ENCODE data around the gene LAMB1. TPM values are rescaled to one million over a fixed set of nuclear protein-coding genes. Genes with fewer than 3 reads are reported as not detected.

The LAMB1 gene
- total RNA-seq, 2 donors from 2014 or later, result not detected

GRCh38 chr7:108010377-108010776, 7.4 kb upstream of the LAMB1 start:
- H3K27me3 Mint-ChIP-seq, result peaks cover 29% of the 10 kb centered on the region
- no peak overlapping the region for H3K27ac Mint-ChIP-seq
- H3K9me3 Mint-ChIP-seq, result no peaks in the 10 kb centered on the region
- ATAC-seq (replicated peaks), result no peak
- no peaks in the 10 kb centered on the region for H3K4me1 Mint-ChIP-seq
- no peak overlapping the region for H3K4me3 Mint-ChIP-seq
- no peaks in the 10 kb centered on the region for H3K36me3 Mint-ChIP-seq (ENCODE audit: low read depth)

- Mint-ChIP-seq H3K4me1 (no peaks in the 10 kb centered on the region), H3K36me3 (ENCODE audit: low read depth) (no peaks in the 10 kb centered on the region), H3K9me3 (no peaks in the 10 kb centered on the region), H3K27ac (no peak overlapping the region), H3K27me3 (peaks cover 34% of the 10 kb centered on the region), H3K4me3 (no peak overlapping the region)
- no peak for ATAC-seq (replicated peaks)
Observed at GRCh38 chr7:108009873-108010272, 6.9 kb upstream of the LAMB1 start.

- peaks cover 41% of the 10 kb centered on the region for H3K27me3 Mint-ChIP-seq
- no peak overlapping the region for H3K27ac Mint-ChIP-seq
- no peaks in the 10 kb centered on the region for H3K36me3 Mint-ChIP-seq (ENCODE audit: low read depth)
- H3K4me3 Mint-ChIP-seq, result no peak overlapping the region
- ATAC-seq (replicated peaks), result no peak
- peaks cover 4% of the 10 kb centered on the region for H3K4me1 Mint-ChIP-seq
- no peaks in the 10 kb centered on the region for H3K9me3 Mint-ChIP-seq
Observed at GRCh38 chr7:108008827-108009226, 5.9 kb upstream of the LAMB1 start.

DNA sequence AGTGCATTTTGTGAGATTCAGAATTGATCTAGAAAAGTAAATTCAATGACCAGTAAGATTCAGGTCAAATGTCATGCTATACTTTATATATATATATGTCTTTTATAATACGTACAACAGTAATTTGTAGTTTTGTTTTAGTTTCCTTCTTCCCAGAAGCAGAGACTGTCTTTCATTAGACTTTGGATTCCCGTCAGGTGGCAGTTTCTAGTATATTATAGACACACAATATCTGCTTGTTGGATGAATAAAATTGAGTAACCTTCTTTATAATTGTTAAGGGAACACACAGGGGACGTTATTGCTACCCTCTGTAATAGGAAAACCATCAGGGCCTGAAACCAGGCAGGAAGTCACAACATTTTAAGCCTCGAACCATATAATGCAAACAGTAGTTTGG, 5.3 kb upstream of the LAMB1 start:
- H3K27me3 Mint-ChIP-seq, result peaks cover 44% of the 10 kb centered on the region
- no peak for ATAC-seq (replicated peaks)
- no peaks in the 10 kb centered on the region for H3K9me3 Mint-ChIP-seq
- H3K36me3 Mint-ChIP-seq (ENCODE audit: low read depth), result no peaks in the 10 kb centered on the region
- H3K27ac Mint-ChIP-seq, result no peak overlapping the region
- peaks cover 5% of the 10 kb centered on the region for H3K4me1 Mint-ChIP-seq
- H3K4me3 Mint-ChIP-seq, result no peak overlapping the region

GRCh38 chr7:108007762-108008161, 4.8 kb upstream of the LAMB1 start:
- Mint-ChIP-seq H3K27ac (no peak overlapping the region), H3K9me3 (no peaks in the 10 kb centered on the region), H3K4me3 (no peak overlapping the region), H3K4me1 (peaks cover 5% of the 10 kb centered on the region), H3K36me3 (ENCODE audit: low read depth) (no peaks in the 10 kb centered on the region), H3K27me3 (peaks cover 46% of the 10 kb centered on the region)
- ATAC-seq (replicated peaks), result no peak

GRCh38 chr7:108007261-108007660, 4.3 kb upstream of the LAMB1 start:
- no peak for ATAC-seq (replicated peaks)
- Mint-ChIP-seq H3K27ac (no peak overlapping the region), H3K27me3 (peaks cover 48% of the 10 kb centered on the region), H3K9me3 (no peaks in the 10 kb centered on the region), H3K4me1 (peaks cover 5% of the 10 kb centered on the region), H3K4me3 (no peak overlapping the region), H3K36me3 (ENCODE audit: low read depth) (no peaks in the 10 kb centered on the region)

DNA sequence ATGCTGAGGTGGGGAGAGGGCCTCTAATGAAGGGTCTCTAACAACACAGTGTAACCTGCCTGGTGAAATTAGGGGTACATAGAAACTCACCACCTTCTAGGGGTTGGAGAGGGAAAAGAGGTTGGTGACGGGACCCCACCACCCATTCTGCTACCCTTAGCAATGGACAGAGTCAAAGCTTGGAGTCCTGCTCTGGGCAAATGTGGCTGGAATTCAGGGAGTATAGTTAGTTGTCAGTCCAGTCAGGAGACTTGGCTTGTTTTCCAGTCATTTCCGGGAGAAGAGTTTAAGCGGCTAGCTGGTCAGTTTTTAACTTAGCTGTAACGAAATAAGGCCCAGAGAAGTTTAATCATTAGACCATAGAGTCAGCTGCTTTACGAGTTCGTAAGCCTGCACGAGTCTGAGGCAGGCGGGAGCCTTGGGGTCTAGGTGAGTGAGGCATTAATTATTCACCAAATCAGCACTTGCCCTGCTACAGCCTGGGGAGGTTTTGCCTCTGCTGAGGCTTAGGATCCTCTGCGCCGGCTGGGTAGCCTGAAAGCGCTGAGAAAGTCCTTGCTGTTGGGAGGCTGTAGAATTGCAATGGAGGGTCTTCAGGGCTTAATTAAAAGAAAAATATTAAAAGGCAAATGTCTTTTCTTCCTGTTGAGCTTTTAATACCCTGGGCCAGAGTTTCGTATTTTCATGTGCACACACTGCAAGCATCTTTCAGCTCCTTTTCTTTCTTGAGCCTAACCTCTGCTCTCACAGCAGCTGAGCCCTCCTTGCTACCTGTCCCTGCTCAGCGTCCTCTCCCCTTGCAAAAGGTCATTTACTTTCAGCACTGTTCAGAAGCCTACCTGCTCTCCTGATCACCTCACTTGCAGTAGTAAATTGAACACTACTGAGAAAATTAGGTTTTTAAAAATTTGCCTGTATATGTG, 1.5 kb upstream of the LAMB1 start:
- Mint-ChIP-seq H3K9me3 (no peaks in the 10 kb centered on the region), H3K4me1 (peaks cover 5% of the 10 kb centered on the region), H3K4me3 (peak overlapping the region; percentile 54), H3K27ac (no peak overlapping the region), H3K36me3 (ENCODE audit: low read depth) (no peaks in the 10 kb centered on the region), H3K27me3 (peaks cover 53% of the 10 kb centered on the region)
- ATAC-seq (replicated peaks), result no peak

GRCh38 chr7:108003599-108003935, 606 bp upstream of the LAMB1 start:
- Mint-ChIP-seq H3K4me1 (peaks cover 5% of the 10 kb centered on the region), H3K9me3 (no peaks in the 10 kb centered on the region), H3K27ac (no peak overlapping the region), H3K27me3 (peaks cover 51% of the 10 kb centered on the region), H3K36me3 (ENCODE audit: low read depth) (no peaks in the 10 kb centered on the region), H3K4me3 (peak overlapping the region; percentile 54)
- ATAC-seq (replicated peaks), result no peak

GRCh38 chr7:108001764-108002725, 916 bp downstream of the LAMB1 start:
- Mint-ChIP-seq H3K4me1 (peaks cover 5% of the 10 kb centered on the region), H3K27ac (no peak overlapping the region), H3K27me3 (peaks cover 46% of the 10 kb centered on the region), H3K36me3 (ENCODE audit: low read depth) (no peaks in the 10 kb centered on the region), H3K4me3 (peak overlapping the region; percentile 74), H3K9me3 (no peaks in the 10 kb centered on the region)
- ATAC-seq (replicated peaks), result no peak

DNA sequence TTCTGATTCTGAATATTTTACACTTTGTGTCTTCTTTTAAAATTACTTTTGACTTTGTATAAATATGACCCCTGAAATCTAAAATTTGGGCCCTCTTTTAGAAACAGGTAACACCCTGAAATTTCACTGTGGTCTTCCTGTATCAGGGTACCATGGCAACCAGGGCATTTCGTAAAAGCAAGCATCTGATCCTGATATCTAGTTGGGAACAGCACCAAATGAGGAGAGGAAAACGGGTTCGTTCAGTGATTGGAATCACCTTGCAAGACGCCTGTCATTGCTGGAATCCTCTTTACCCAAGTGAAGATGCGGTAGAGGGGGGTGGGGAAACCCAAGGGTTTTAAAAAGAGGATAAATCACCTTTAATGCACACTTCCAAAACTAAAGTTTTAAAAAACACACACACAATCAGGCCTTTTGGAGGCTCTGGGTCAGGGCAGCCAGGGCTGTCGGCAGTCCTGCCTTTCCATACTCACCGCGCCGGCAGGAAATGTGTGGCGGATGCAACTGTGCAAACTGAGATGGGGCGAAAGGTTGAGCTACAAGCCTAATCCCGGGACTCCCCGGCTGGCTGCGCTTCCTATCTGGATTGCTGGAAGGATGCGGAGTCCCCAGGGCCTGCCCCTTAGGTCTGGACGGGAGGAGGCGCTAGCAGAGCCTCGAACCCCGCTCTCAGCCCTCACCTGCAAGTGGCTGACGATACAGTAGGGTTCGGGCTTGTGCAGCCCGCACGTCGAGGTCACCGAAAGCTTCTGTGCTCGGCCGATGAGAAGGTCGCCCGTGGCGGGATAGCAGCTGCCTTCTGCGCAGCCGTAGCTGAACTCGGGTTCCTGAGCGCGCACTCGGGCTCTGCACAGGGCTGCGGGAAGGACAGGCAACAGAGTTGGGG, 1.8 kb downstream of the LAMB1 start:
- Mint-ChIP-seq H3K27me3 (peaks cover 37% of the 10 kb centered on the region), H3K4me1 (peaks cover 5% of the 10 kb centered on the region), H3K27ac (no peak overlapping the region), H3K9me3 (no peaks in the 10 kb centered on the region), H3K4me3 (peak overlapping the region; percentile 74), H3K36me3 (ENCODE audit: low read depth) (no peaks in the 10 kb centered on the region)
- no peak for ATAC-seq (replicated peaks)

- no peaks in the 10 kb centered on the region for H3K36me3 Mint-ChIP-seq (ENCODE audit: low read depth)
- H3K4me1 Mint-ChIP-seq, result peaks cover 5% of the 10 kb centered on the region
- H3K27ac Mint-ChIP-seq, result no peak overlapping the region
- no peak overlapping the region for H3K4me3 Mint-ChIP-seq
- ATAC-seq (replicated peaks), result no peak
- no peaks in the 10 kb centered on the region for H3K9me3 Mint-ChIP-seq
- H3K27me3 Mint-ChIP-seq, result peaks cover 36% of the 10 kb centered on the region
Observed at GRCh38 chr7:107999779-108000560, 3.0 kb downstream of the LAMB1 start.

DNA sequence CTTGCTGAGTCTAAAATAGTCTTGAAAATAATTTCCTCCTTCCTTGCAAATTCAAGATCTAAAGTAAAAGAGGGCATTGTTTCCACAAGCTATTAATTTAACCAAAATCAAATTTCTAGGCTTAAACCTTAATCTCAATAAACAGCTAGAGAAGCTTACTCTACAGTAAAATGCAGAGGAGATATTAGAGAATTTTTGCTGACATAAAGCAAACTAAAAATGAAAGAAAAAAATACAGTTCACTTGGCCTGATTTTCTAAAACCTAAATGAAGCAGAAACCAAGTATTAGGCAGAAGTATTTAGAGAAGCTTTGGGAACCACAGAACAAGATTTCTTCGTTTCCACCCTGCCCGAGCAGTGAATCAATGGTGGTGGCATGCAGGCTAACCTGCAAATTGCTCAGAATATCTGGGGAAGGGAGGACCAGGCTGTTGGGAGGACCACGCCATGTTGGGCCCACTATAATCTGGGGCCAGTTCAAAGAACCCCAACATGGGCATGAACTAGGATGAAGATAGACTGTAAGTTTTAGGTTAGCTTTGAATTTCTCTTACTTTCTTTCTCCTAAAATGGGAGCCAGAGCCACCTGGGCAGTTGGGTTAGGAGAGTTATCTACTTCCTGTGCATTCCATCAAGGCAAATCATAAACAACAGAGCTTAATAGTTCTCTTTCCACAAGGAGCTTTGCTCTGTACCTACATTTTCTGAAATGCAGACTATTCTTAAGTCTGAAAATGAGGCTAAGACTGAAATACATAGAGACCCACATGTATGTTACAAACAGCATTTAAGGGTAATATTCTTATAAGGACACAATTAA, 4.1 kb downstream of the LAMB1 start:
- Mint-ChIP-seq H3K27ac (no peak overlapping the region), H3K27me3 (peaks cover 28% of the 10 kb centered on the region), H3K36me3 (ENCODE audit: low read depth) (no peaks in the 10 kb centered on the region), H3K4me3 (no peak overlapping the region), H3K4me1 (peaks cover 1% of the 10 kb centered on the region), H3K9me3 (no peaks in the 10 kb centered on the region)
- ATAC-seq (replicated peaks), result no peak

DNA sequence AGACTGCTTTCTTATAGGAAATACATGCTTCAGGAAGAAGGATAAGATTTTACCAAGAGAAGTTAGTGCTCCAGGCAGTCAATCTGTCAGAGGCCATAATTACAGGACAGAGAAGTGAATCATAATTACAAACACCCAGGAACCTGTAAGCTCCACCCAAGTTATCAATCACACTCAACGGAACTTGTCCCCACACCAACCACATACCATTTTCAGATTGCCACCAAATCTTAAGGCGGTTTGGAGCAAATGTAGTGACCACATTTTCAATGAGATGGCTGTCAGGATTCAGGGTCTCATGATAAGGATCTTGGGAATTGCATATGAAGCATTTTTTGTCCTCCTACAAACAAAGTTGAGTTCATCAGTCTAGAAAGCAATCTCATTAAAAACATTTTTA, 4.8 kb downstream of the LAMB1 start:
- Mint-ChIP-seq H3K9me3 (no peaks in the 10 kb centered on the region), H3K27ac (no peak overlapping the region)

More for the DNA sequence above, 4.8 kb downstream of the LAMB1 start:
- ATAC-seq (replicated peaks), result no peak
- Mint-ChIP-seq H3K36me3 (ENCODE audit: low read depth) (no peaks in the 10 kb centered on the region), H3K4me3 (no peak overlapping the region), H3K27me3 (peaks cover 27% of the 10 kb centered on the region), H3K4me1 (no peaks in the 10 kb centered on the region)
